Muscle layer of colon (tissue), 2 donors: Measurements from ENCODE around the gene STX10.
A peak's percentile ranks its signal among the peaks of the same experiment; 100 is the strongest.

Experiments
- H3K27ac ChIP-seq: one replicate; pipeline ENCODE4 v1.7.0; 2013; ENCODE audit warnings: low read depth, mild to moderate bottlenecking, low read length, moderate library complexity
- H3K27me3 ChIP-seq, 2 donors: one replicate each; pipeline ENCODE4 v1.7.0; 2013; ENCODE audit warnings: low read length in 2 of 2, mild to moderate bottlenecking in 2 of 2; ENCODE audit not compliant: insufficient read depth in 2 of 2, control insufficient read depth in 1 of 2
- H3K36me3 ChIP-seq: one replicate; pipeline ENCODE4 v1.7.0; 2013; ENCODE audit warnings: mild to moderate bottlenecking, low read length; ENCODE audit not compliant: insufficient read depth
- H3K4me1 ChIP-seq: one replicate; pipeline ENCODE4 v1.7.0; 2013; ENCODE audit warnings: mild to moderate bottlenecking, low read length; ENCODE audit not compliant: insufficient read depth
- H3K4me3 ChIP-seq, 2 donors: one replicate each; pipeline ENCODE4 v1.7.0; 2013; ENCODE audit warnings: low read length in 2 of 2, low read depth in 1 of 2, mild to moderate bottlenecking in 1 of 2, moderate library complexity in 1 of 2
- H3K9ac ChIP-seq: one replicate; pipeline ENCODE4 v1.7.0; 2013; ENCODE audit warnings: low read length
- H3K9me3 ChIP-seq: one replicate; pipeline ENCODE4 v1.7.0; 2013; ENCODE audit warnings: mild to moderate bottlenecking, low read length
- donor health status: abdominal sarcoma.
- donor health status: Adenocarcinoma of cecum.

The STX10 gene

DNA sequence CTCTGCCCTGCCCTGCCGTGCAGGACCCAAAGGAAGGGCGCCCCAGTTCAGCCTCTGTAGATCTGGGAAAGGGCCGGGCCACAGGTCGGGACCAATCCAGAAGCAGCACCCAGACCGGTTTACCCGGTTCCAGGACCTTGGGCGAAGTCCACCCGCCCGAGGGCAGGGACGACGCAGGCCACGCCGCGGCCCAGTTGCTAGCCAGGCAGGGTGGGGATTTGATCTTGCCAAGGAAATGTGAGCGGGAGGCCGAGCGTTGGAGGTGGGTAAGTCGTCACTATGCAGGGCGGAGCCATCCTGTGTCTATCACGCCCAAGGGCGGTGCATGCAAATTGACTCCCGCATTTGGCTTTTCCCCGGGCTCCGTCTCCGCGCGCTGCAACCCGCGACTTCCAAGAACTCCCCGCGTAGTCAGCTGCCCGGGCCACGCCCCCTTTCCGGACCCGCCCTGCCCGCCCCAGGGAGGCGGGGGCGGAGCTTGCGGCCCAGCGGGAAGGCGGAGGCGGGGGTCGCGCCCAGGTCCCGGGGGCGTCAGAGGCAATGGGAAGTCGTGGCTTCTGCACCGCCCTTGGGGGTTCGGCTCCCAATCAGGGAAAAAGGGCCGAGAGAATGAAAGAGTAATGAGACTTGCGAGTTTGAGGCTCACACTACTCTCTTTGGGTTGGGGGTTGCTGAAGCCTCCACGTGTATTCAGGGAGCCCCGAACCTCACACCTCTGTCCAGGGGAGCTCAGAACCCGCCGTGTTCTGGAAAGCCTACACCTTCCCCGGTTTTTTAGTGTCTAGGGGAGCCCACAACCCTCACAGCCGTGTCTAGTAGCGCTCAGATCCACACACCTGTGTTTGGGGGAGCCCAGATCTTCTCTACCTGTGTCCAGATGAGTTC is 12.8 kb upstream of the STX10 start:
- no peaks in the 10 kb centered on the region for H3K36me3 ChIP-seq
- H3K9ac ChIP-seq, result peak overlapping the region; percentile 46
- H3K9me3 ChIP-seq, result no peaks in the 10 kb centered on the region
- no peaks in the 10 kb centered on the region for H3K27me3 ChIP-seq
- H3K4me1 ChIP-seq, result peaks cover 25% of the 10 kb centered on the region
- H3K27ac ChIP-seq, result peak overlapping the region; percentile 91
- H3K4me3 ChIP-seq, result peak overlapping the region; percentile 38 to 60

DNA sequence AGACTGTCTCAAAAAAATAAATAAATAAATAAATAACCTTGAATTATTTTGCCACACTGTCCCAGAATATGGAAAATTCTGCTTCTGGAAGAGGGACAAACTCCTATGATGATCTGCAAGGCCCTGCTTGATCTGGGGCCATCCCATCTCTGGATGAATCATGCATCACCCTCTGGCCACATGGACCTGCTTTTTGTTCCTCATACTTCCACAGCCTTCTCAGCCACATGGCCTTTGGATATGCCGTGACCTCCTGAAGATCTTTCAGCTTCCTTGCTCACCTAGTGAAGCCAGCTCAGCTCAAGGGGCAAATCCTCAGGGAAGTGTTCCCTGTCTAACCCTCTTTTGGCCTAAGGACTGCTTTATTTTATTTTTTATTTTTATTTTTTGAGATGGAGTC is 10.4 kb upstream of the STX10 start:
- Histone ChIP-seq H3K9ac (no peak overlapping the region), H3K4me1 (peaks cover 18% of the 10 kb centered on the region), H3K36me3 (no peaks in the 10 kb centered on the region), H3K27ac (no peak overlapping the region), H3K4me3 (no peak overlapping the region), H3K27me3 (no peaks in the 10 kb centered on the region), H3K9me3 (no peaks in the 10 kb centered on the region)

DNA sequence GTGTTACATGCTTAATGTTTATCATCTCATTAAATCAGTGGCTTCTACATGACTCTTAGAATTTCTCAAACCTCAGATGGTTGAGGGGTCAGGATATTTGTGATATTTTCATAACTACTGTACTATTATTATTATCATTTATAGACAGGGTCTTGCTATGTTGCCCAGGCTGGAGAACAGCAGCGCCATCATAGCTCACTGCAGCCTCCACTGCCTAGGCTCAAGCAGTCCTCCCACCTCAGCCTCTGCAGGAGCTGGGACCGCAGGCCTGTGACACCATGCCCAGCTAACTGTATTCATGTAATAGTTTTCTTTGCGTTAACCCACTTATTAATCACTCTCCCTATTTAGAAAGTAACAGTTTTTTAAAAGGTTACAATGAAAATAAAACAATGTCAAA is 9.5 kb upstream of the STX10 start:
- no peak overlapping the region for H3K27ac ChIP-seq
- H3K27me3 ChIP-seq, result no peaks in the 10 kb centered on the region
- H3K36me3 ChIP-seq, result no peaks in the 10 kb centered on the region
- no peak overlapping the region for H3K4me3 ChIP-seq
- H3K4me1 ChIP-seq, result peaks cover 23% of the 10 kb centered on the region
- no peaks in the 10 kb centered on the region for H3K9me3 ChIP-seq
- no peak overlapping the region for H3K9ac ChIP-seq

DNA sequence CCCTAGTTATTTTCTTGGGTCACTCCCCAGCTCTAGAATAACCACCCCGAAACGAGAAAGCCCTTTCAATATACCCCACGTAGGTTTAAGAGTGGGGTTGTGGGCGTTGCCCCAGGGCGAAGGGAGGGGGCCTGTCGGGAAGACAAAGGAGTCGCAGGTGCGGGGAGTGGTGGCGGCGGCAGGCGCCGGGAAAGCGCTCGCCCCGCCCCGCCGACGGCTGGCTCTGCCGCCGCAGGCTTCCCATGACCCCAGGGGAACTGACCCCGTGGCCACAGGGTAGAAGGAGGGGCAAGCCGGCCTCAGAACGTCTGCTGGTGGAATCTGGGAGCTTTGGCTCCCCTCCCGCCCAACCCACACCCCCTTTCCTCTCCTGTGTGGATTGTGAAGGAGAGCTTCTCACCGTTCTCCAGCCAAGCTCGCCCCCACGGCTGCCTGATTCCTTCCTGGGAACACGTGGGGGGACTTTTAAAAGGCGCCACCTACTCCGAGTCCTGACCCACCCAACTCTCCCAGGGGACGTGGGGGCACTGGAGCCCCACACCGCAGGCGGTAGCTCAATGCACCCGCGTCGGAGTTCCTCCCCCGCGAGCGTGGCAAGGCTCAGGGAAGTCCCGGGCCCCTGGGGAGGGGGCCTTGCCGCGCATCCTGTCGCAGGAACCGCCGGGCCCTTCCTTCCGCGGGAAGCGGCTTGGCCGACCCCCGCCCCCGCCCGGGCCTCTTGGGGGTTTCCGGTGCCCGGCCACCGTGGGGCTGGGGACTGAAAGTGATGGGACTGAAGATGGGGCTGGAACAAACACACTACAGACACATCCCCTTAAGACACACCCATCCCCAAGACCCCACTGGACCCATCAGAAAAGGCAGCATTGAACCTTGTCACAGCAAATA is 5.5 kb upstream of the STX10 start:
- Histone ChIP-seq H3K4me1 (peaks cover 7% of the 10 kb centered on the region), H3K9ac (peak overlapping the region; percentile 97), H3K4me3 (peak overlapping the region; percentile 30 to 89), H3K27ac (peak overlapping the region; percentile 97), H3K36me3 (no peaks in the 10 kb centered on the region), H3K9me3 (no peaks in the 10 kb centered on the region), H3K27me3 (no peaks in the 10 kb centered on the region)

DNA sequence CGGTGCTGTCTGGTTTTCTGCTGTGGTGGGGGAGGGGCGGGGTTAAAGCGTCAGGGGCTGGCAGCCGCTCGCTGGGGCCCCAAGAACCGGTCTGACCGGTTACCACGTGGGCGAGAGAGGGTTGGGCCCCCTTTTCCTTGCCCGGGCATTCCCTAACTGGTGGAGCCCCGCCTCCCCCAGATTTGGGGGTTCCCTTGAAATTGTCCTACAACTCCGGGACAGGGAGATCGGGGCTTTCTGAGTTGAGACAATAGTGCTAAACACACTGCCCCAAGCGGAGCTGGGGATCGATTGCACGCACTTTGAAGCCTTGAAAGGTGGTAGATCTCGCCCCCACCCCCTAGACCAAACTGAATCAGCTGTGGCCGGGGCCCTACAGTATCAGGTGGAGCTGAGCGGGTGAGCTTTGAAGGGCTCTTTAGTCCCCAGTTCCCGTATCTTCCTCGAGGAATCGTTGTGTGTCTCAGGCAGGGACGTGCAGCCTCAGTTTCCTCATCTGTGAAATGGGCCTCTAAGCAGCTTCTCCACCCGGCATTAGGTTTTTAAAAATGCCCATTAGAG is 4.8 kb upstream of the STX10 start:
- Histone ChIP-seq H3K27ac (peak overlapping the region; percentile 97), H3K27me3 (no peaks in the 10 kb centered on the region), H3K36me3 (no peaks in the 10 kb centered on the region), H3K4me1 (peaks cover 7% of the 10 kb centered on the region), H3K9ac (peak overlapping the region; percentile 97), H3K4me3 (peak overlapping the region; percentile 53 to 89), H3K9me3 (no peaks in the 10 kb centered on the region)

DNA sequence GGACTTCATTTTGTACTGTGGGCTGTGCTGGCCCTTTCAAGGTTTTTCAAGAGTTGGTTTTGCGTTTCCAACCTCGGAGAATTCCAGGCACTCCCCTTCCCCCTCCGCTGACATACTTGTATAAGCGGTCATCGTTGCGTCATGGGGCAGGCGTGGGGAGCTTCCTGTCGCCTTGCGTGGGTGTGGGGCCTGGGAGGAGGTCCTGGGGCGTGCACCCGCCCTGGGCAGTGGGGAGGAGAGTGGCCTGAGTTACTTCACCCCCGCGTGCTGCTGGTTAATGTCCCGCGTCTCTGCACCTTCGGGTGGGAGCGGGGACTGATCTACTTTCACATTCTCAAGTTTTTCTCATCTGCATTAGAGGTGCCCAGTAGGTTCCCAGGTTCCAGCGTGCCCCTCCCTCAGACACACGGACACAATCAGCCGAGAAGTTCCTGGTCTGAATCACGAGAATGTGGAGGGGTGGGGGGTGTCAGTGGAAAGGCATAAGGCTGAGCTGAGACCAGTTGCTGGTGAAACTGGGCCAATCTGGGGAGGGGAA is 4.1 kb upstream of the STX10 start:
- Histone ChIP-seq H3K4me1 (peaks cover 7% of the 10 kb centered on the region), H3K9me3 (no peaks in the 10 kb centered on the region), H3K9ac (peak overlapping the region; percentile 97), H3K27me3 (no peaks in the 10 kb centered on the region), H3K4me3 (peak overlapping the region; percentile 53 to 89), H3K36me3 (no peaks in the 10 kb centered on the region), H3K27ac (peak overlapping the region; percentile 97)

DNA sequence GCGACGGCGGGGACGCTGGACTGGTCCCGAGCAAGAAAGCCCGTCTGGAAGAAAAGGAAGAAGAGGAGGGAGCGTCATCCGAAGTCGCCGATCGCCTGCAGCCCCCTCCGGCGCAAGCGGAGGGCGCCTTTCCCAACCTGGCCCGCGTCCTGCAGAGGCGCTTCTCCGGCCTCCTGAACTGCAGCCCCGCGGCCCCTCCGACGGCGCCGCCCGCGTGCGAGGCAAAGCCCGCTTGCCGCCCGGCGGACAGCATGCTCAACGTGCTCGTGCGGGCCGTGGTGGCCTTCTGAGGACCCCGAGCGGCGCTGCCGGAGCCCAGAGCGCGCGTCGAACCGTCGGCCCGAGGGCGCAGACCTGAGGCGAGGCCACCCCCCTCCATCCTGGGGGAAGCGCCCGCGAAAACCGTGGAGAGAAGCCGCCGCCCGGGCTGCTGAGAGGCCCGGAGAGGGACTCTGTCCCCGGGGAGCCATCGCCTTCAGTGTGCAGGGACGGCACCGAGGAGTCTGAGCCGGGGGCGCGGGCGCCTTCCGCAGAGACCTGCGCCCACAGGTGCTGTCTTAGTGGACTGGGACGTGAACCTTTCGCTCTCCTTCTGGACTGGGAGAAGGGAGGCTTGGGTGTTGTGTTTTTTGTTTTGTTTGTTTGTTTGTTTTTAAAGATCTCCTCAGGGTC is 3.5 kb upstream of the STX10 start:
- Histone ChIP-seq H3K4me1 (peaks cover 11% of the 10 kb centered on the region), H3K27me3 (no peaks in the 10 kb centered on the region), H3K9ac (peak overlapping the region; percentile 97), H3K36me3 (no peaks in the 10 kb centered on the region), H3K4me3 (peak overlapping the region; percentile 53 to 89), H3K27ac (peak overlapping the region; percentile 97), H3K9me3 (no peaks in the 10 kb centered on the region)

DNA sequence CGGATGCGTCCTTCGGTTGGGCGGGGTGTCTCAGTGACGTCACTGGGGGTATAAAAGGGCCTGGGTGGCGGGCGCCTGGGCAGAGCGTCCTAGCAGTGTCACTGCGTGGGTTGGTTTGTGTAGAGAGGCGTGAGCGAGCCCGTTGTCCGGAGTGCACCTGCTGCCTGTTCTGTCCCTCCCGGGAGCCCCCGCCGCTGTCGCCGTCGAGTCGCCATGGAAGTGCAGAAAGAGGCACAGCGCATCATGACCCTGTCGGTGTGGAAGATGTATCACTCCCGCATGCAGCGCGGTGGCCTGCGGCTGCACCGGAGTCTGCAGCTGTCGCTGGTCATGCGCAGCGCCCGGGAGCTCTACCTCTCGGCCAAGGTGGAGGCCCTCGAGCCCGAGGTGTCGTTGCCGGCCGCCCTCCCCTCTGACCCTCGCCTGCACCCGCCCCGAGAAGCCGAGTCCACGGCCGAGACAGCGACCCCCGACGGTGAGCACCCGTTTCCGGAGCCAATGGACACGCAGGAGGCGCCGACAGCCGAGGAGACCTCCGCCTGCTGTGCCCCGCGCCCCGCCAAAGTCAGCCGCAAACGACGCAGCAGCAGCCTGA is 2.9 kb upstream of the STX10 start:
- Histone ChIP-seq H3K9me3 (no peaks in the 10 kb centered on the region), H3K36me3 (no peaks in the 10 kb centered on the region), H3K4me3 (peak overlapping the region; percentile 53 to 89), H3K9ac (peak overlapping the region; percentile 97), H3K27ac (peak overlapping the region; percentile 97), H3K27me3 (no peaks in the 10 kb centered on the region), H3K4me1 (peaks cover 13% of the 10 kb centered on the region)

DNA sequence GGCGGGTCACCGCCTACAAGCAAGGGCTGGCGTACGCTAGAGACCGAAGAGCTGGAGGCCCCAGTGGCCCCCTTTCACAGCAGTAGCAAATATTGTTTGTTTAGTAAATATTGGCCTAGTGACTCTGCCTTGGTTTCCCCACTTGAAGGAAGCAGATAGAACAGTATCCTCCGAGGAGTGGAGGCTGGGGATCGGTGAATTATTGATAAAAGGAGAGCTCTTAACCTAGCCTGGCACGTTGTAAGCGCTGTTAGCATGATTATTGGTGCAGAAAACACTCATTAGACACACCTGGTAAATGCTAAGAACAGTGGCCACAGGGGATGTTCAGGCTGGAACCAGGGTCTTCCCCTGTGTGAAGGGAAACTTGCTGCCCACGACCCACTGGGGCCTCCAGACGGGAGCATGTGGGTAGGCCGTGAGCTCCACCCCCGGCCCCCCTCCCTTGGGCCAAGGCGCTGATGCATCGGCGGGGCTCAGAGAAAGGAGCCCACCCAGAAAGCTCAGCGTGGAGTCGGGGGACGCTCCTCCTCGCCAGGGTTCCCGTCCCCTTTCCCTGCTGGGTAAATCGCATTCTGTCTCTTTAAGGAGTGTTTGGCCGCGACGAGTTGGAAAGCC is 2.3 kb upstream of the STX10 start:
- Histone ChIP-seq H3K27me3 (no peaks in the 10 kb centered on the region), H3K9me3 (no peaks in the 10 kb centered on the region), H3K4me1 (peaks cover 13% of the 10 kb centered on the region), H3K9ac (peak overlapping the region; percentile 97), H3K27ac (peak overlapping the region; percentile 97), H3K4me3 (peak overlapping the region; percentile 53 to 89), H3K36me3 (no peaks in the 10 kb centered on the region)

DNA sequence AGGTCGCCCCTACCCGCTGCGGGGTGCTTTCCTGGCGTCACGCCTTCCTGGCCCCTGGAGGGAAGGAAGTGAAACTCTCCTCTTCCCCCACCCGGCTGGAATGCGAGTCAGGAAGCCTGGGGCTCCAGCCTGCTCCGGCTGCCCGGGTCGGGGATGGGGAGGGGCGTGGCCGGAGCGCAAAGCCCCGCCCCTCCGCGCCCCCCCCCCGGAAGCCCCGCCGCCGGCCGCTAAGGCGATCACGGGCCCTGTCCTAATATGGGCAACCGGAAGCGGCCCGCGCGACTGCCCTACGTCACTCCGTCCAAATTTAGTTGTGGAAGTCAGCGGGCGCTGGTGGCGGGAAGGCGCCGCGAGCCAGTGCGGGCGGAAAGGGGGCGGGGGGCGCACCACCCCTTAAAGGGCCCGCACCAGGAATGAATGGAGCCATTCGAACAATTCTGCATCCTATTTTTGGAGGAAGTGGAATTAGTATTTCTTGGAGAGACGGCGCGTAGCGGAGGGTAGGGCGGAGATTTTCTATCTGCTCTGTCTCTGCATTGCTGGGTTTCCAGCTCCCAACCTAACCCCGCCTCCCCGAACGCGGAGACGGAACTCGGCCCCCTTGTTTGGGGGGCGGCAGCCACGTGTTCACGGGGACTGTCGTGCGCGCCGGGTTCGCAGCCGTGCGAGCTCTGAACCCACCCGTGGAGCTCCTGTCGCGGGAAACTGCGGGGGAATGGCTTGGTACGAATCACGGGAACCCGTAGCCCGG is 1.6 kb upstream of the STX10 start:
- H3K36me3 ChIP-seq, result no peaks in the 10 kb centered on the region
- peaks cover 13% of the 10 kb centered on the region for H3K4me1 ChIP-seq
- peak overlapping the region; percentile 97 for H3K27ac ChIP-seq
- H3K27me3 ChIP-seq, result no peaks in the 10 kb centered on the region
- H3K9ac ChIP-seq, result peak overlapping the region; percentile 100
- H3K4me3 ChIP-seq, result peak overlapping the region; percentile 75 to 100
- H3K9me3 ChIP-seq, result no peaks in the 10 kb centered on the region
